GM19452 (cell line): ENCODE results near the gene ANKRD35.
A peak's percentile ranks its signal among the peaks of the same experiment; 100 is the strongest.
"Not testable (repeated sequence)": the region's sequence is repeated elsewhere in the genome, so short reads cannot be mapped to it uniquely, and the experiment has no call there.

Experiments used
- ATAC-seq: cut with Tn5 transposase; IDR thresholded peaks from one replicate; pipeline ENCODE4 v1.9.1; 2021; ENCODE audit not compliant: unreplicated experiment

The ANKRD35 gene

DNA sequence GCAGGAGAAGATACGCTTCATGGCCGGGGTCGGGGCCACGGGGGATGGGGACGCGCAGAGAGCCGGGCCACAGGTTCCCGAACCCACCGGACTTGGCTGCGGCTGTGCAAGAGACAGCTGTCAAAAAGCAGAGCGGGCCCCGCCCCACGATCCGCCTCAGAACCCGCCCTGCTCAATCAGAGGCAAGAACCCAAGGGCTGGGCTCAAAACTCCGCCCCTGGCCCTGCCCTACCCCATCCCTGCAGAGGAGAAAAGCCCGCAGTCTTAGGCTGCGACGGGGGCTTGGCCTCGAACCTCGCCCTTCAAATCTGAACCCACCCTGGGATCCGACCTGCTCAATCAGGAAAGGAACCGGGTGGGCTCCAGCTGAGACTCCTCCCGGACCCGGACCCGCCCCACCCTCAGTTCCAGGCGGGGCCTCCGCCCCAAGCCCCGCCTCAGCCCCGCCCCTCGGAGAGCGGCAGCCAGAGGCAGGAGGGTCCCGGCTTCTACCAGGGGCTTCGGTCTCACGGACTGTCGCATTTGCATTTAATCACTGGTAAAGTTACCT is at the start of gene ANKRD35:
ANKRD35 (minus strand) TSS at position 129 of the 550 bp plus-strand sequence; CDS start at position 21, 108 bp downstream.
- ATAC-seq = peak; percentile 99

- not testable (repeated sequence) for ATAC-seq
These were observed 46.9 kb upstream of the ANKRD35 start for GRCh38 chr1:145932522-145933009.

GRCh38 chr1:145927916-145928643 is 42.4 kb upstream of the ANKRD35 start:
- no peak for ATAC-seq

GRCh38 chr1:145927063-145927886 is 41.6 kb upstream of the ANKRD35 start, which contains the start of gene RBM8A:
Gene RBM8A, minus strand, starts transcription at chr1:145927484. Its CDS starts 58 bp downstream, at chr1:145927426.
- peak; percentile 96 for ATAC-seq

- ATAC-seq = no peak
These were observed 41.0 kb upstream of the ANKRD35 start for GRCh38 chr1:145926686-145927062.

- no peak for ATAC-seq
These were observed 36.6 kb upstream of the ANKRD35 start for GRCh38 chr1:145922266-145922665.

- ATAC-seq = not testable (repeated sequence)
These were observed 34.6 kb upstream of the ANKRD35 start for GRCh38 chr1:145920297-145920696.

GRCh38 chr1:145918992-145919939 is 33.6 kb upstream of the ANKRD35 start:
- peak; percentile 90 for ATAC-seq

DNA sequence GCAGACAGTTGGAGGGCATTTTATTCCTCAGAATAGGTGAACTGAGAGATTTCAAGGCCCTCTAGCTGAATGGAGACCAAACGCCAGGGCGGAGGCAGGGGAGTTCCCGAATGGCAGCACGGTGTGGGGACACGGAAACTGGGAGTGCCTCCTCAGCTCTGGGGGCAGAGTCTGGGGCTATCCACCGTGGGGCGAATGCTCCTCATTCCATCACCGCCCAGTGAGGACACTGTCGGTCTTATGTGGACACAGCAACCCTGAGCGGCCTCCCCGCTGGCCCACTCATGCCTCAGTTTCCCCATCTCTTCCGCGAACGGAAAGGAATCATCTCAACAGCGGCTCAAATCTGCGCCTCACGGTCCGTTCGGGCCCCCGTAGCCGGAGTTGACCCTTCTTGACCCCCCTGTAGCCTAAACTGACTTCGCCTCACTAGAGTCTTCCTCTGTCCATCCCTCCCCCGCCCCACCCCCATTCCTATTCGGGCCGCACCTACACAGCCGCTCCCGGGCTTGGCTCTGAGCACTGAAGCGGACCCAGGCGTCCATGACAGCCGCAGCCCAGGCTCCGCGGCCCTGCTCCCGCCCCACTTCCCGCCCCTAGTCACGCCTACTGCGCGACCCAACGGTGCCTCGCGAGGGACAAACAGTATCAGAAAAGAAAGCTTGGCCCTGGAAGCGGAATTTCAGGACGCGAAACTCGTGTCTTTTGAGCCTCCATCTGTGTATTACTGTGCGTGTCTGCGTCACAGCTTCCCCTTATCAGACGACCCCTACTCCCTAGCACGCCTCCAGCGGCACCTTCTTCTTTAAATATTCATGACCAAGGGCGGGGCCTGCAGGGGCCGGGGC is 32.7 kb upstream of the ANKRD35 start, which contains the start of gene PEX11B:
PEX11B (minus strand) TSS at position 574 of the 848 bp plus-strand sequence; CDS start at position 545, 29 bp downstream.
- peak; percentile 74 for ATAC-seq

DNA sequence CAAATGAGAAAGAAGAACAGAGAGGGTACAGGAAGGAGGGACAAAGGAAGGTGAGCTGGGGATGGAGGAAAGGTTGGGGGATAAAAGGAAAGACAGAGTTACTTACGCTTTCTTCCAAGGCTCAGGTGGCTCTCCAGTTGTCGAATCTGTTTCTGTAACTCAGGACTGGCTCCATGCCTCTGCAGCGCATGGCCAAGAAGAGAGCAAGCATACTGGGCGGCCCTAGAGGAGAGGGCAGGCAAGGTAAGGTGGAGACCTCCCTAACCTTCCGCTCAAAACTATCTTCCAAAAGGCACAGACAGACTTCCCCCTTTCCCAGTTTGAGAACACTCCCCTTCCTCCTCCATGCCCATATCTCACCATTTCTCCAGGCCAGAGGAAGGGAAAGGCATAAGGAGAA is 31.9 kb upstream of the ANKRD35 start:
- ATAC-seq = no peak

DNA sequence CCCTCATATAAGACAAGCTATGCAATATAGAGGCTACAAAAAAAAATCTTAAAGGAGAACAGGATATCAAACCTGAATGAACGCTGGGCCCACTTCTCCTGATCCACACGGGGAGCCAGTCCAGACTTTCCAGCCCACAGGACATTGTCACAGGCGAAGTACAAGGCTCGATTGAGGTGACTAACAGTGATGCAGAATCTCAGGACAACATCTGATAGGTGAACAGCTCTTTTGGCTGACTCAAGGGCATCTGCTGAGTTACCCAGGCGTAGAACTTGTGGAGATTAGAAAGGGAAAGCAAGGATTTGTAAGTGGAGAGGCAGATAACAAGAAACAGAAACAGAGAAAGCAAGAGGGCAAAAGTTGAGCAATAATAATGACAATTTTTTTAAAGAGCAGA is 31.1 kb upstream of the ANKRD35 start:
- ATAC-seq = no peak

GRCh38 chr1:145912128-145912641 is 26.5 kb upstream of the ANKRD35 start:
- ATAC-seq = no peak

GRCh38 chr1:145908653-145909052 is 23.0 kb upstream of the ANKRD35 start:
- ATAC-seq = no peak

- no peak for ATAC-seq
These were observed 21.5 kb upstream of the ANKRD35 start for GRCh38 chr1:145906954-145907753.

- ATAC-seq = no peak
These were observed 15.8 kb upstream of the ANKRD35 start for GRCh38 chr1:145901312-145902021.

- ATAC-seq = no peak
These were observed 13.1 kb upstream of the ANKRD35 start for GRCh38 chr1:145898756-145899155.

- no peak for ATAC-seq
These were observed 12.3 kb upstream of the ANKRD35 start for GRCh38 chr1:145897969-145898368.

GRCh38 chr1:145895471-145895870 is 9.8 kb upstream of the ANKRD35 start:
- ATAC-seq = no peak
